Ammon's horn (tissue), 1 donor: ENCODE measurements around the gene ARAP3.
A peak's percentile ranks its signal among the peaks of the same experiment; 100 is the strongest.
"Not testable (repeated sequence)": the region's sequence is repeated elsewhere in the genome, so short reads cannot be mapped to it uniquely, and the experiment has no call there.

ENCODE experiments used
- DNase-seq: peaks from one replicate; pipeline ENCODE4 v3.0.0-alpha.2; 2016; ENCODE audit warnings: low spot score

The ARAP3 gene, protein sequence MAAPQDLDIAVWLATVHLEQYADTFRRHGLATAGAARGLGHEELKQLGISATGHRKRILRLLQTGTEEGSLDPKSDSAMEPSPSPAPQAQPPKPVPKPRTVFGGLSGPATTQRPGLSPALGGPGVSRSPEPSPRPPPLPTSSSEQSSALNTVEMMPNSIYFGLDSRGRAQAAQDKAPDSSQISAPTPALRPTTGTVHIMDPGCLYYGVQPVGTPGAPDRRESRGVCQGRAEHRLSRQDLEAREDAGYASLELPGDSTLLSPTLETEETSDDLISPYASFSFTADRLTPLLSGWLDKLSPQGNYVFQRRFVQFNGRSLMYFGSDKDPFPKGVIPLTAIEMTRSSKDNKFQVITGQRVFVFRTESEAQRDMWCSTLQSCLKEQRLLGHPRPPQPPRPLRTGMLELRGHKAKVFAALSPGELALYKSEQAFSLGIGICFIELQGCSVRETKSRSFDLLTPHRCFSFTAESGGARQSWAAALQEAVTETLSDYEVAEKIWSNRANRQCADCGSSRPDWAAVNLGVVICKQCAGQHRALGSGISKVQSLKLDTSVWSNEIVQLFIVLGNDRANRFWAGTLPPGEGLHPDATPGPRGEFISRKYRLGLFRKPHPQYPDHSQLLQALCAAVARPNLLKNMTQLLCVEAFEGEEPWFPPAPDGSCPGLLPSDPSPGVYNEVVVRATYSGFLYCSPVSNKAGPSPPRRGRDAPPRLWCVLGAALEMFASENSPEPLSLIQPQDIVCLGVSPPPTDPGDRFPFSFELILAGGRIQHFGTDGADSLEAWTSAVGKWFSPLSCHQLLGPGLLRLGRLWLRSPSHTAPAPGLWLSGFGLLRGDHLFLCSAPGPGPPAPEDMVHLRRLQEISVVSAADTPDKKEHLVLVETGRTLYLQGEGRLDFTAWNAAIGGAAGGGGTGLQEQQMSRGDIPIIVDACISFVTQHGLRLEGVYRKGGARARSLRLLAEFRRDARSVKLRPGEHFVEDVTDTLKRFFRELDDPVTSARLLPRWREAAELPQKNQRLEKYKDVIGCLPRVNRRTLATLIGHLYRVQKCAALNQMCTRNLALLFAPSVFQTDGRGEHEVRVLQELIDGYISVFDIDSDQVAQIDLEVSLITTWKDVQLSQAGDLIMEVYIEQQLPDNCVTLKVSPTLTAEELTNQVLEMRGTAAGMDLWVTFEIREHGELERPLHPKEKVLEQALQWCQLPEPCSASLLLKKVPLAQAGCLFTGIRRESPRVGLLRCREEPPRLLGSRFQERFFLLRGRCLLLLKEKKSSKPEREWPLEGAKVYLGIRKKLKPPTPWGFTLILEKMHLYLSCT (N-terminal part only)

DNA sequence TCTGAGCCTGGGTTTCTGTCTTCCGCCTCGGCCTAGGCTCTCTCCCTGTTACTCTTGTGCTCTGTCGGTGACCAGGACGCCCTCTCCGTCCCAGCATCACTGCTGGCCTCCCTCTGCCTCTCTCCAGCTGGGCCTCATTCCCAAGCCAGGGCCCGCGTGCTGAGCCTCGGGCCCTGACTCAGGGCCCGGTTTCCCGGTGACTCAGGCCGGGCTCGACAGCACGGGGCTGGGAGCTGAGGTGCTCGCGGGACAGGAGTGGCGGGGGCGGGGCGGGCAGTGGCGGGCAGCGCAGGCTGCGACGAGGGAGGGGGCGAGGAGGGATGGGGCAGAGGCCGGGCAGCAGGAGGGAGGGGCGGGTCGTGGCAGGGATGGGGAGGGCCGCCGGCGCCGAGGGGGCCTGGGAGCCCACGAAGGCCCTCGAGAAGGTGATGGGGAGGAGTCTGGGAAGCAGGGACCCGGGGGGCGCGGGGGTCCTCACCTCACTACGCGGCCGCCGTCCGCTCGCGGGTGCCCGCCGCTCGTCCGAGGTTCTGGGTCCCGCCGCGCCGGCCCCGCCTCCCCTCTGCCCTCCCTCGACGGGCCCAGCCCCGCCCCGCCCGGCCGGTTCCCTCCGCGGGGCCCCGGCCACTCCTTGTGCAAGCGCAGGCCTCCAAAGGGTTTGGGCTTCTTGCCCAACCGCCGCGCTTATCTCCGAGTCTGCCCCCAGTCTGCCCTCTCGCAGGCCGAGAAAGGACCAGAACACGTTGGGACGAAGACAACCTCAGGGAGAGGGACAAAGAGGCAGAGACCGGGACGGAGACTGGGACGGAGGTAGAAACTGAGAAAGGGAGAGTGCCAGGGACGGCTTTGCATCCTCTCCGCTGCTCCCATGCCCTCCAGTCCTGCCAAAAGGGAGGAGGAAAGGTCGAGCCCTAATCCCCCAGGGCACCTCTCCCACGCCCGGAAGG, at the start of gene ARAP3:
Gene ARAP3 (minus strand): TSS at position 536 of the 947 bp plus-strand sequence. CDS start 1,744 bp downstream, outside the sequence.
- DNase-seq = peak; percentile 32

DNA sequence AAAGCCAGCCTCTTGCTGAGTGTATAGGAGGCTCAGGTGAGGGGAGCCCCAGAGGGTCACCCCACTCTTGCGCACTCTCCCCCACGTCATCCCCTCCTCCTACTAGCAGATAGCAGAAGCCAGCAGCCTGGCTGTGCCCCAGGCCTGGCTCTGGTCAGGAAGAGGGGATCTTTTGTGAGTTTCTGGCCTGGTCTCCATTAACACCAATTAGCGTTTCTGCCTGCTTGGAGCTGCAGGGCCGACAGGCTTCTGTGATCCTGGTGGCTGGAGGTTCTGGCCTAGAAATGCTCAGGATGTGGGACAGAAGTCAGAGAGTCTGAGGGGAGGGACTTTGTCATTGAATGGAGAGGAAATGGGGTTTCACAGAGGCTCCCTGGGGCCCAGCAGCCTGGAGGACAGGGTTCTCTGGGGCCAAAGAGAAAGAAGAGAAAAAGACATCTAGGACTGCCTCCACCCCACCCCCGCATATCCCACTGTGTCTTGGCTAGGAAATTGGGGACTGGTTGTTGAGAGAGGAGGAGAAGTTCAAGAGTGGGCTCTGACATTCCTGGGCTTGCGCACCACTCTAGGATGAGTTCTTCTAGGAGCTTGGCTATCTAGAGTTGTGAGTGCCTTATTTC, 47.5 kb upstream of the ARAP3 start:
- DNase-seq = peak; percentile 76

DNA sequence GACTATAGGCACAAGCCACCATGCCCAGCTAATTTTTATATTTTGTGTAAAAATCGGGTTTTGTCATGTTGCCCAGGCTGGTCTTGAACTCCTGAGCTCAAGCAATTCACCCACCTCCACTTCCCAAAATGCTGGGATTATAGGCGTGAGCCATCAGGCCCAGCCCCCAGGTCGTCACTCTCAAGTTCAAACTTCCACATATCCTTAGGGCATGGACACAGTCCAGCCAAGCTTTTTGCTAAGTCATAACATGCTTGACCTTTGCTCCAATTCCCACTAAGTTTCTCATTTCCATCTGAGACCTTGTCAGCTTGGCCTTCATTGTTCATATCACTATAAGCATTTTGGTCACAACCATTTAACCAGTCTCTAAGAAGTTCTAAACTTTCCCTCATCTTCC, 43.9 kb upstream of the ARAP3 start:
- DNase-seq = no peak

DNA sequence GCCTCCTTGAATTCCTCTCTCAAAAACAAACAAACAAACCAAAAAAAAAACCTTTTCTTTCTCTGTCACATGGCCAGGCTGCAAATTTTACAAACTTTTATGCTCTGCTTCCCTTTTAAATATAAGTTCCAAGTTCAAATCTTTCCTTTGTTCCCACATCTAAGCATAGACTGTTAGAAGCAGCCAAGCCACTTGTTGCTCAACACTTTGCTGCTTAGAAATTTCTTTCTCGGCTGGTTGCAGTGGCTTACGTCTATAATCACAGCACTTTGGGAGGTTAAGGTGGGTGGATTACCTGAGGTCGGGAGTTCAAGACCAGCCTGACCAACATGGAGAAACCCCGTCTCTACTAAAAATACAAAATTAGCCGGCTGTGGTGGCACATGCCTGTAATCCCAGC, 43.1 kb upstream of the ARAP3 start:
- DNase-seq = not testable (repeated sequence)

DNA sequence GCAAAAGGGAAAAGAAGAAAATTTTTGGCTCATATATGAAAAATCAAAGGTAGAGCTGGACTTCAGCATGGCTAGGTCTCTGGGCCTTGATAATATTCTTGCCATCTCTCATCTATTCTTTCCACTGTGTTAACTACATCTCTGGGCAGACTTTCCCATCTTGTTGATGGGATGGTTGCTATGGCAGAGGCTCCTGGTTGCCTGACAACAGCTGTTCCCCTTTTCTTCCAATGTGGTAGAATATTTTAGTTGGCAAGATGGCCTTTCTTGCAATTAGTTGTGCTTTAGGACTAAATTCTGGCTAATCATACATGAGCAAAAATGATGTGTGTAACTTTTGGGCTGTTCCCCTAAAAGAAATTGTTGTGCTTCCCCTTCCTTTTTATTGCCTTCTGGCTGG, 40.2 kb upstream of the ARAP3 start:
- no peak for DNase-seq

DNA sequence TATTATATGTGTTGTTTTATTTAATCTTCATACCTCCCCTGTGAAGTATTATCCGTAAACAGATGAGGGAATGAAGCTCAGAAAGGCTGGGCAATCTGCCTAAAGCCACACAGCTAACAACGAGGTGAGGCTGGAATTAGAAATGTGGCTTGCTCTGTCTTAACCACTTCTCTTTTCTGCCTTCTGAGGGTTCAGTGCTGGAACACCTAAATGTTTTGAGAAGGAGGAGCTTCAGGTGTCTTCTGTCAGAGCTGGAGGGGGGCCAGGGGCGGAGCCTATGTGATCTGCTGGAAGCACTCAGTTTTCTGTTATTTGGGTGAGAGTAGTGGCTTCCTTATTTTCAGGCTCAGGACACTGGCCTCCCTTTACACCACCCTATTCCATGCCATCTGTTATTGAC, 35.0 kb upstream of the ARAP3 start:
- DNase-seq = no peak

DNA sequence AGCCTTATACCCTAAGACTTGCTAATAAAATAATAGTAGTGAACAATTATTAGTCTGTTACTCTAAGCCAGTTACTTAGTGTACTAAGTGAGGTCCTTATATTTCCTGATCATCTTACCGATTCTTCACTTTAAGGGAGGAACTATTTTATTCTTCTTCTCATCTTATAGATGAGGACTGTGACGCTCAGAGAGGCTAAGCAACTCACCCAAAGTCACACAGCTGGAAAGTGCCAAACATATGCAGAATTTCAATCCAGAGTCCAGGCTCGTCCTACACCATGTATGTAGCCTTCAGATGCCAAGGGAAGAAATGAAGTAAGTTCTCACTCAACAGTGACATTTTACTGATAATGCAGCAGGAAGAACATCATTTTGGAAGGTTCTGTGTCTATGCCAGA, 34.4 kb upstream of the ARAP3 start:
- DNase-seq = no peak

DNA sequence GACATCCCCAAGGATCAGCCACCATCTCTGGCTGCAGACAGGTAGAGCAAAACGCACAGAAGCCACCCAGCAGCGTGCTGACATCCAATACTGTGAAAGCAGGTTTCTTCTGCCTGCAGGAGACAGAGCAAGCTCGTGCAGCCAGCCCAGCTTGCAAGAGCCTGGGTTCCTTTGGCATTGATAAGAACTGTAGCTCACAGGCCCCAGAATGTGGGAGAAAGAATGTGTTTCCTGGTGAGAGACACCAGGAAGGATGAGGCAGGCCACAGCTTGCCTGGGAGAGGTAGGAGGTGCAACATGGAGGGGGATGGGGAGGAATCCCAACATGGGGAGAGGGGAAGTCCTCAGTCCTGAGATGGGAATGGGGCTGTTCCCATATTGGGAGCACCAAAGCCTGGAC, 34.0 kb upstream of the ARAP3 start:
- DNase-seq = no peak

DNA sequence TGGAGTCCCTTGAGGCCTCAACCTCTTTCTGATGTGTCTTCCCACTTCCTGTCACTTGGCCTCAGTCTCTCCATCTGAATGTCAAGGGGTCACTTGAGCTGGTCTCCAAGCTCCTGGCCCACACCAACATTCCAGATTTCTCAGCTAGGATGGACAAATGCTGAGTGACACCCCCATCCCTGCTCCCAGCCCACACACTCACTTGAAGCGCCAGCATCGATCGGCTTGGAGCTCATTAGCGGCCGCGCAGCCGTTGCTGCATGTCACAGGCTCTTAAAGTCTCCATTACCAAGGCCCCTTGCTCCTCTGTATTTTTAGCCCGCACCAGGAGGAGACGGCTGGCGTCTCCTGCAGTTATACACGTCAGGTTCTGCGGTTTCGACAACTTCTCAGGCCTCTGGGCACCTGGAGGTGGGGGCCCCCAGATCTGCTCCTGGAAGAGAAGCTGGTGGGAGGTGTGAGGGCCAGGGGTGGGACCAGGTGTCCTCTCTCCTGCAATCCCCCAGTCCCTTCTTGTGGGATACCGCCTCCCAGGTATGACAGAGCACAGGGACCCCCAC, 33.4 kb upstream of the ARAP3 start:
- no peak for DNase-seq

DNA sequence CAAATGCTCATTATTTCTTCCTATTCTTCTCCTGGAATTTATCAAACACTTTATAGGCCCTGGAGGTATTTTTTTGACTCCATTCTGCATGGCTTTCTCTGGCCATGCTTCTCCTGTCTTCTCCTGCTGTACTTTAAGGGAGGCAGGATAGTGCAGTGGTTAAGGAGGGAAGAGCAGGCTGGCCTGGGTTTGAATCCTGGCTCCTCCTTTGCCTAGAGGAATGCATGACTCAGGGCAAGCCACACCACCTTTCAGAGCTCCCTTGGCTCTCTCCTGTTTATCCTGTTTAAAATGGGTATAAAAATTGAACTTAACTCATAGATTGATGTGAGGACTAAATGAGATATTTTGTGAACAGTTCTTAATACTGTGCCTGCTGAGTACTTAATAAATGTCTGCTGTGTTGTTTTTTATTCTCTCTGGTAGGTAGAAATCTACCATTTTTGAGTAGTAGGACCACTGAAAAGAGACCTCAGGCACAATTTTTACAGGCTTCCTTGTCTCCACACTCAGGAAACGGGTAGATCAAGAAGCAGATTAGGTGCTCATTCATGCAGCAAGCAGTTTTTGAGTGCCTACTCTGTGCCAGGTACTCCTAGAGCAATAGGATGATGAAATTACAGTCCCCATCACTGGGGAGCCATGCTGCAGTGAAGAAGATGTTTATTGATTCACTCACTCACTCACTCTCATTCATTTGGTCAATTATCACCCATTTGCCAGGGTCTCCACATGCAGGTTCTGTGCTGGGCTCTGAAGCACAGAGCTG, 32.7 kb upstream of the ARAP3 start:
- no peak for DNase-seq

DNA sequence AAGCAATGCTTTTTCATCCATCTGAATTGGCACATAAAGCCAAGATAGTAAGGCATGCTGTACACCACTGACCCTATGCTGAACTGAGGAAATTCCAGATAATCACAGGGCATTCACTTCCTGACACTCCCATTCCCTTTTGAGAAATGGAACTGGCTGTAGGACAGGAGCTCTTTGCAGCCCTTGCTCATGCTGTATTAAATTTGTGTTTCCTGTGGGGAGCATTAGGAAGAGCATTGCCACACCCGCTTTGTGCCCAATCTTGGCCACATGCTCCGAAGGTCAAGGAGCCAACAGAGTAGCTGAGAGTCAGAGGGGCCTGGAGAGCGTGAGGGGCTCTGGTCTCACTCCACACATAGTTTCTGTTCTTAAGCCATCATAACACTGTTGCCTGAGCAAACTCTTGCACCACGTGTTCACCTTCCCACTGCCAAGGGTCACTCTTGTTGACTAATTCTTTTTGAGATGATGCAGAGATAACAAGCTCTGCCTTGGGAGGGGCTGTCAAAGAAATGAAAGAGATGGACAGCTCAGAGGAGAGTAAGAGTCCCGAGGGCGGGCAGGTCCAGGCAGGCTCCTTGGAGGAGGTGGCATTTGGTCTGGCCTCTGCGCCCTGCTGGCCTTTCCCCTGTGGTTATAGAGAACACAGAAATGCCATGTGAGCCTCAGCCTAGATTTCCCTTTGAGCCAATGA, 31.7 kb upstream of the ARAP3 start:
- DNase-seq = no peak

DNA sequence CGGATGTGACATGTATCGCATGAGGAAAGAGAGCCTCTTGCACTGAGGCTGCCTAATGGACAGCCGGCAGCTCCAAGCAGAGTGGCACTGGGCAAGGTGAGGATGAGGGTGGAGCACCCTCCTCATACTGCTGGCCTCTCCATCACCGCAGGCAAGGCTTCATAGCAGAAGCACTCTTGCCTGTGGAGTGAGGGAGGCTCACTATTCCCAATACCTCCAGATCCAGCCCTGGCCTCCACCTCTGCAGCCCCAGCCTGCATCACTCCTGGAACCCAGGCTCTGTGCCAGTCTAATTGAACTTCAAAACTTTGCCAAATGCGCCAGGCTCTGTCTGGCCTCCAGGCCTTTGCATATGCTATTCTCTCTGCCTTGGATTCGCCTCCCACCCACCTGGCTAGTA, 29.7 kb upstream of the ARAP3 start:
- DNase-seq = no peak

DNA sequence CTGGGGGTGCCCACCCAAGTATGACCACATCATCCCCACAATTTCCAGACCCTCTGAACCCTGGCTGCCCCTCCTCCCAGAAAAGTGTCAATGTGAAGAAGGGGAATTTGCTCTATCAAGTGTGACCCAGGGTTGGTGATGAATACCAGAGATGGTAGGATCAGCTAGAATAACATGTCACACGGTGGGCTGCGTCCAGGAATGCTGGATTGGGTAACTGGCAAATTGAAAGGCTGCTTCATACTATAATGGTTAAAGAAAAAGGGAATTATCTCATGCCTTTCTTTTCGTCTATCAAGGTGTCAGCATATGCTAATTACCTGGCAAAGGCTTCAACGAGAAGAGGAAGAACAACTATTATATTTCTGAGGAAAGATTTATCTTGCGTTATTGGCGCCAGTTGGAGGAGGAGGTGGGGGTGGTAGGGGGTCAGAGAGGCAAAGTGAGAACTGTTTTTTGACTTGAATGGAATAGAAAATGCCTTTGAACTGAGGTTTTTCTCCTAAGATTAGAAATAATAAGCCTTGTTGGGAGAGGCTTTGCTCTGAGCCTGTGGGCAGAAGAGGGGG, 27.8 kb upstream of the ARAP3 start:
- no peak for DNase-seq

DNA sequence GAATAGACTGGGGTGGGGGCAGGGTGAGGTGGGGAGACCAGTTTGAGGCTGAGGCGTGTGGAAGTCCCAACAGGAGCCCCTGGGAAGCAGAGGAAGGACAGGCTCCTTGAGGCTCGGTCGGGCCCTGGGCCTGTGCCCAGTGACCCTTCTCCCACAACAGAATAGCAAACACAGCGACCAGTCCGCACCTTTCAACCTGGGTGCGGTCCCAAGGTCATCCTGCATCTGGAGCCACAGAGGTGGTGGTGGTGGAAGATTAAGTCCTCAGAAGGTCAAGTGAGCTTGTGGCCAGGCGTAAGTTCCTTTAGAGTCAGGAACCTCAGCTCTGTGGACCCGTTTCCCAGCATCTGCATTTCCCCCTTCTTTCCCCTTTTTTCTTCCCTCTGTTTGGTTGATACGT, 26.0 kb upstream of the ARAP3 start:
- DNase-seq = no peak

DNA sequence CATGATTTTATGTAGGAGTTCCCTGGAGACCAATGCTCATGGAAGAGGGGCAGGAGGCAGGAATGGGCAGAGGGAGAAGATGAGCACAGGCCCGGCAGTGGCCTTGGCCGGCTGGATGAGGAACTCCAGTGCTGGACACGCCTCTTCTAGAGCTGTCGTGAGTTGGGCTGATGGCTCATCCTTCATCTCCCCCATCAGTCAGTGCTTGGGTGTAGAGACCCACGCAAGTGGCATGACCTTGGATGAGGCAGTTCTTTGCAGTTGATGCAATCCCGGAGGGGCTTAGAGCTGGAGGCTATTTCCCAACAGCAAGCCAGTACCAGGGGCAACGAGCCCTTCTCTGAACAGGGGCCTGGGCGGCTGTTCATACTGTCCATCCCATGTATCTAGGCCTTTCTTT, 25.5 kb upstream of the ARAP3 start:
- no peak for DNase-seq

DNA sequence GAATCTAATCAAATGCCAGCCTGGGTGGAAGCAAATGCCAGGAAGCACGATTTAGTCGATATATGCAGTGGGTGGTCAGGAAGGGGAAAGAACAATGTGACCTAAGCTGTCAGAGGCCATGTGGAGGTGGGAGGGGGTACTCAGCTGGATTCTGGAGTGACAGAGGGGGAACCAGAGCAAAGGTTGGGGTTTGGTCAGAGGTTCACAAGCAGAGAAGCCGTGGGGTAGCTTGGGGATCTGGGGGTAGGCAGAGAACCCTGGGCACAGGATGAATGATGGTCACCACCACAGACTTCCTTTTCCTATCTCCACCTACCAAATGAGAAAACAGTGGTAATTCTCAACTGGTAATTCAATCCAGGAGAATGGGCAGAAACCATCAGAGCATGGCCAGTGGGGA, 24.1 kb upstream of the ARAP3 start:
- DNase-seq = no peak

DNA sequence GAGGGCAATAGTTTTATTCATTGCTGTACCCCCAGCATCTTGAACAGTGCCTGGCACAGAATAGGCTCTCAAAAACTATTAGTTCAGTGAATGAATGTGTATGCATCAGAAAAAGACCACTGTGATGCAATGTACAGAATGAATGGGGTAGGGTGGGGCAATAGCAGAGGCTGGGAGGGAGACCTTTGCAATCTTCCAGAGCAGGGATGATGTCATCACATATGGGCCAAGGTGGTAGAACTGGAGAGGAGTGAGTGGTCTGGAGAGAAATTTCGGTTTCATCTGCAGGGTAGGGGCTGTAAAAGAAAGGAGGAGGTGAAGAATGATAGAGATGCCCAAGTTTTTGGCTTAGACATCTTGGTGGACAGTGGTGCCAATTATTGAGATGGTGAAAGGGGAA, 23.4 kb upstream of the ARAP3 start:
- no peak for DNase-seq

DNA sequence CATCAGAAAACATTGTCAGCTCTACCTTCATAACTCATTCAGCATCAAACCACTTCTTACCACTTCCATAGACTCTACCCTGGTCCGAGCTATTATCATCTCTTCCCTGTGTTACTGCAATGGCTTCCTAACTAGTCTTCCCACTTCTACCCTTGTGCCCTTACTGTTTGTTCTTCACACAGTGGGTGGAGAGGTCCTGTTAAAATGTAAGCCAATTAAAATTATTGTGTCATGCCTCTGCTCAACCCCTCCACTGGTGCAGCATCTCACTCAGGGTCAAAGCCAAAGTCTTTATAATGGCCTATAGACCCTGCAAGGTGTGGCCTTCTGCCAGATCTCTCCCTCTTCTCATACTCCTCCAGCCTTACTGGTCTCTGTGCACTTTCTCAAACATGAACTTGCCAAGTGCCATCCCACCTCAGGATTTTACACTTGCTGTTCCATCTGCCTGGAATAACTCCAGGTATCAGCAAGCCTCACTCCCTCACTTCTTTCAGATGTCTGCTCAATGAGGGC, 22.8 kb upstream of the ARAP3 start:
- no peak for DNase-seq
